Measurements from ENCODE around the gene ARHGAP4.

DNA sequence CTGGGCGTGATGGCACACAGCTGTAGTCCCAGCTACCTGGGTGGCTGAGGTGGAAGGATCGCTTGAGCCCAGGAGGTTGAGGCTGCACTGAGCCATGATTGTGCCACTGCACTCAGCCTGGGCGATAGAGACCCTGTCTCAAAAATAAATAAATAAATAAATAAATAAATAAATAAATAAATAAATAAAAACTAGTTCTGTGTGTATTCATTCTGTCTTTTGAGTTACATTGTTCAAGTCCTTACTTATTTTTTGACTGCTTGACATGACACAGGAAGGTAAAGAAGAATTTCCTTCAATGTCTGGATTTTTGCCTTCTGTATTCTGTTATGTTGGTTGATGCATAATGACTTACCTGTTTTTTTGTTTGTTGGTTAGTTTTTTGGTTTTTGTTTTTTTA lies 11.0 kb upstream of the ARHGAP4 start:
- TF ChIP-seq FOXM1 (IDR thresholded peaks at IDR 0.05; ENCODE audit: borderline replicate concordance, low read depth) (no peak), TEAD4 (IDR thresholded peaks at IDR 0.05) (no peak), TCF12 (IDR thresholded peaks at IDR 0.05; ENCODE audit: low read depth) (no peak), CREB1 (IDR thresholded peaks at IDR 0.05; ENCODE audit: low read depth) (no peak), YY1 (IDR thresholded peaks at IDR 0.05; ENCODE audit: low read depth) (no peak), NFIC (IDR thresholded peaks at IDR 0.05) (no peak)
- TF ChIP-seq, protein P1, sequence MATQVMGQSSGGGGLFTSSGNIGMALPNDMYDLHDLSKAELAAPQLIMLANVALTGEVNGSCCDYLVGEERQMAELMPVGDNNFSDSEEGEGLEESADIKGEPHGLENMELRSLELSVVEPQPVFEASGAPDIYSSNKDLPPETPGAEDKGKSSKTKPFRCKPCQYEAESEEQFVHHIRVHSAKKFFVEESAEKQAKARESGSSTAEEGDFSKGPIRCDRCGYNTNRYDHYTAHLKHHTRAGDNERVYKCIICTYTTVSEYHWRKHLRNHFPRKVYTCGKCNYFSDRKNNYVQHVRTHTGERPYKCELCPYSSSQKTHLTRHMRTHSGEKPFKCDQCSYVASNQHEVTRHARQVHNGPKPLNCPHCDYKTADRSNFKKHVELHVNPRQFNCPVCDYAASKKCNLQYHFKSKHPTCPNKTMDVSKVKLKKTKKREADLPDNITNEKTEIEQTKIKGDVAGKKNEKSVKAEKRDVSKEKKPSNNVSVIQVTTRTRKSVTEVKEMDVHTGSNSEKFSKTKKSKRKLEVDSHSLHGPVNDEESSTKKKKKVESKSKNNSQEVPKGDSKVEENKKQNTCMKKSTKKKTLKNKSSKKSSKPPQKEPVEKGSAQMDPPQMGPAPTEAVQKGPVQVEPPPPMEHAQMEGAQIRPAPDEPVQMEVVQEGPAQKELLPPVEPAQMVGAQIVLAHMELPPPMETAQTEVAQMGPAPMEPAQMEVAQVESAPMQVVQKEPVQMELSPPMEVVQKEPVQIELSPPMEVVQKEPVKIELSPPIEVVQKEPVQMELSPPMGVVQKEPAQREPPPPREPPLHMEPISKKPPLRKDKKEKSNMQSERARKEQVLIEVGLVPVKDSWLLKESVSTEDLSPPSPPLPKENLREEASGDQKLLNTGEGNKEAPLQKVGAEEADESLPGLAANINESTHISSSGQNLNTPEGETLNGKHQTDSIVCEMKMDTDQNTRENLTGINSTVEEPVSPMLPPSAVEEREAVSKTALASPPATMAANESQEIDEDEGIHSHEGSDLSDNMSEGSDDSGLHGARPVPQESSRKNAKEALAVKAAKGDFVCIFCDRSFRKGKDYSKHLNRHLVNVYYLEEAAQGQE (IDR thresholded peaks at IDR 0.05; ENCODE audit: low read depth) = no peak
- TF ChIP-seq, protein P2, sequence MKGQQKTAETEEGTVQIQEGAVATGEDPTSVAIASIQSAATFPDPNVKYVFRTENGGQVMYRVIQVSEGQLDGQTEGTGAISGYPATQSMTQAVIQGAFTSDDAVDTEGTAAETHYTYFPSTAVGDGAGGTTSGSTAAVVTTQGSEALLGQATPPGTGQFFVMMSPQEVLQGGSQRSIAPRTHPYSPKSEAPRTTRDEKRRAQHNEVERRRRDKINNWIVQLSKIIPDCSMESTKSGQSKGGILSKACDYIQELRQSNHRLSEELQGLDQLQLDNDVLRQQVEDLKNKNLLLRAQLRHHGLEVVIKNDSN (IDR thresholded peaks at IDR 0.05) = no peak
